Measurements from ENCODE around the gene PTPRT.

Gene PTPRT

DNA sequence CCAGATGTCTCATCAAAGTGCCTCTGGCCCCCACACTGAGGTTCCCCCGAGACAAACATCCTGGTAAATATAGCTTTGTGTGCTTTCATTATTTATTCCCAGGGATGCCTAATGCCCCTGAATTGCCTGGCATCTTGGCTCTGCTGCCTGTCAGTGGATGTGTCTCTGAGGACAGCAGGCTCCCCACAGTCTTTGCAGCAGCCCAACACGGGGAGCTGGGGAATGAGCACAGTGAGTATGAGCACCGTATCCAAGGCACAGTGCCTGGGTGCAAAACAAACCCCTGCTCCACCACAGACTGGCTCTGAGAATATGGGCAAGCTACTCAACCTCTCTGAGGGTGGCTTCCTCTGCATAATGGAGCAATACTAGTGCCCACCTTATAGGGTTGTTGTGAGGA is 165.9 kb downstream of the PTPRT start:
- DNase-seq (ENCODE audit: low read depth in 2 of 2) = no peak

DNA sequence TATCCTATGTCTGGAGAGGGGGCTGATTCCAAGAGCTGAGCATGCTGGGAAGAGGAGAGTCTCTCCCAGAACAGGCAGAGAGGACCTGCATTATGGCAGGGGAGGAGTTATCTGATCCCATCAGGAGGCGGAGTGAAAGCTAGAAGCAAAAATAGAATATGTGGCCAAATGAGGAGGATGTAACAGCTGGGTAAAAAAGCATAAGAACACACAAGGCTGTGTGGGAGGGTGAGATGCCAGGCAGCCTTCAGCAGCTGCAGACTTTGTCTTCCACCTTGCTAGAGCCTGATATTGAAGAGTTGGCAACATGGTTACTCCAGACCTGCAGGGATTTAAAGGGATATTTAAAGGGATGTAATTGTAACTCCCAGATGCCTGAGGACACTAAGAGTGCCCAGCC is 167.1 kb downstream of the PTPRT start:
- DNase-seq (ENCODE audit: low read depth in 2 of 2) = no peak

DNA sequence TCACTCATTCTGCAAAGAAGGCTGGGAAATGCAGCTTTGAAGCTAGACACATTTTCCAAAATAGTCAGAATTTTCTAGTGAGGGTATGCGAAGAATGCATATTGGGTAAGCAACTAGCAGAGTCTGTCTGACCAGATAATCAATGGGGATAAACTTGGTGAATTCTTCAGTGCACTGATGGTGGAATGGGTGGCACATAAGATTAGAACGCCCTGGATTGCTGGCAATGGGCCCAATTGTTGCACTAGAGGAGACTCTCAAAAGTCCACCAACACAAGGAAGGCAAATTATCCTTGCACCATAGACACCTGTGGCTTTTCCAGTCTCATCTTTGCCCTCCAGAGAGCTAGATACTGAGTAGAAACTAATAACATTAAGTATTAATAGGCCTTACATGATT is 167.6 kb downstream of the PTPRT start:
- DNase-seq (ENCODE audit: low read depth in 2 of 2) = no peak

DNA sequence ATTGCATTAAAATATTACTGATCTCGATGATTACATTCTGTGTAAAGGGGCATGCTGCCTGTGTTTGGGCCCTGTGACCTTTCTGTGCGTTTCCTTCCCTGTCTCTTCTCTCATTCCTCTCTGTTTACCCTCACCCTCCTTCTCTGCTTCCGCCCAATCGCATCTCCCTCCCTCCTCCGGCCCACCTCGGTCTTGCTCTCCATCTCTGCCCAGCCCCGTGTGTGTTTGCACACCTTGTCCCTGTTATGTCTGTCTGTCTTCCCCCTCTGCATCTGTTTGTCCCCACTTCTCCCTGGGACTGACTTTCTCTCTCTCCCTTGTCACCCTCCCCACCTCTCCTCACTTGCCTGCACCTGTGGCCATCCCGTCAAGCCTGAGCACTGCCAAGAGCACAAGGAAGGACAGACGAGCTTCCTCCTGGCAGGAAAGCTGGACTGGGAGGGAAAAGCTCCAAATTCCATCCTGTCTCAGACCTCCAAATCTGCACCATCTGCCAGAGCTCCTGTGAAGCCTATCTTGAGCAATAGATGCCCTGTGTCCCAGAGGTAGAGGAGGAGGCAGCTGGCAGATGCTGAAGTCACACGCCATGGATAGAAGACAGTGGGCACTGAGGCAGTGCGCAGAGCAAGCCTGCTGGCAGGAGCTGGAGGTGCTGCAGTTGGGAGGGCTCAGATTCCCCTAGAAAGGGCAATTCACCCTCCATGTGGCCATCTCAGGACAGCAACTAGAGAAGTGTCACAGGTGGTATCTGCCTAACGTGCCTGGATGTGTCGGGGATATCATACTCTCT is 172.3 kb downstream of the PTPRT start:
- no peak for DNase-seq (ENCODE audit: low read depth in 2 of 2)

DNA sequence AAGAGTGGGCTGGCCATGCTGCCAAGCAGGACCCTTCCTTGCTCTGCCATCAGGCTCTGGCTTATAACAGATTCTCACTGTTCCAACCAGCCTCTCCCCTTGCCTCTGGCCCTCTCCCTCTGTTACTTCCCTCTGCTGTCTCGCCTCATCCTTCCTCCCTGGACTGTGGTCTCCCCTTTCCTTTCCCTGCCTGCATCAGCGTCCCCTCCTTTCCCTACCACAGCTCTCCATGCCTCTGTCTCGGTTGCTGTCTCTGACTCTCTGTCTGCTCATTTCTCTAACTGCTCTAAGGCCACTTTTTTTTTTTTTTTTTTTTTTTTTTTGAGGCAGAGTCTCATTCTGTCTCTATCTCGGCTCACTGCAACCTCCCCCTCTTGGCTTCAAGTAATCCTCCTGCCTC is 173.4 kb downstream of the PTPRT start:
- DNase-seq (ENCODE audit: low read depth in 2 of 2) = no peak

DNA sequence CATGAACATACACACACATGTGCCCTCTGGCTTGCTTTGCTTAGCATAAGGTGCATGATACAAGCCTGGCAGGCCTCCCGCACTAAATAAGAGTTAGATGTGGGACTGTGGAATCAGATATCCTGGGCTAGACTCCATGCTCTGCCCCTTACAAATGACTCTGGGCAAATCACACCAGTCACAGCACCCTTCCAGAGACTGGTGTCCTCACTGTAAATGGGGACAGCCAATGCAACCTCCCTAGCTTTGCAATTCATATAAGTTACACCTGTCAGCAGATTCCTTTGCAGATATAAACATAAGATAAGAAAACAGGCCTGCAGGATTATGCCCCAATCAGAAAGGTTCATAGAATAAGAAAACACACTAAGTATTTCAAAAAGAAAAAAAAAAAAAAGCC is 174.1 kb downstream of the PTPRT start:
- no peak for DNase-seq (ENCODE audit: low read depth in 2 of 2)

DNA sequence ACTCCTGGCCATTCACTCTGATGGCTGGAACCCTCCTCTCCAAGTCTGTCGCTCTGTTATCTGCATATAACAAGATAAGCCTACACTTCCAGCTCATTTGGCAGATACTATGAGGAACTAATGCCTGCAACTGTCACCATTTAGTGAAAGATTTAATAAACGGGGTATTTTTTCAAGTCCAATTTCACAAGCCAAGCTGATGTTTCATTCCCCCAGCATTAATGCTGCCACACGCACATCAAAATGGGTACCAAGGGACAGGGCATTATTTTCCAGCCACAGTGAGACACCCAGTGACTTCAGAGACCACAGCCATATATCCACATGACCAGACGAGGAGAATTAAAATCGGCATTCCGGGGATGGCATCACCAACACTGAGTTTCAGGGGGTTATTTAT is 175.5 kb downstream of the PTPRT start:
- DNase-seq (ENCODE audit: low read depth in 2 of 2) = no peak

DNA sequence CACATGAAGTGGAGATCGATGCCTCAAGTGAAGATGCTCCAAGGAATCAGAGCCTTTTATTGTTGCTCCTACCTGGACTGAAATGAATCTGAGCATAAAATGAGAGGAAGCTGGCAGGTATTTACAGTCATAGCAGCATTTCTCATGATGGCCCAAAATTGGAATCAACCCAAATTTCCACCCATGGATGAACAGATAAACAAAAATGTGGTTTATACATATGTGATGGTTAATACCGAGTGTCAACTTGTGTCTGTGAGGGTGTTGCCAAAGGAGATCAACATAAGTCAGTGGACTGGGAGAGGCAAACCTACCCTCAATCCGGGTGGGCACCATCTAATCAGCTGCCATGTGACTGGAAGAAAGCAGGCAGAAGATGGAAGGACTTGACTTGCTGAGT is 178.2 kb downstream of the PTPRT start:
- DNase-seq (ENCODE audit: low read depth in 2 of 2) = no peak

DNA sequence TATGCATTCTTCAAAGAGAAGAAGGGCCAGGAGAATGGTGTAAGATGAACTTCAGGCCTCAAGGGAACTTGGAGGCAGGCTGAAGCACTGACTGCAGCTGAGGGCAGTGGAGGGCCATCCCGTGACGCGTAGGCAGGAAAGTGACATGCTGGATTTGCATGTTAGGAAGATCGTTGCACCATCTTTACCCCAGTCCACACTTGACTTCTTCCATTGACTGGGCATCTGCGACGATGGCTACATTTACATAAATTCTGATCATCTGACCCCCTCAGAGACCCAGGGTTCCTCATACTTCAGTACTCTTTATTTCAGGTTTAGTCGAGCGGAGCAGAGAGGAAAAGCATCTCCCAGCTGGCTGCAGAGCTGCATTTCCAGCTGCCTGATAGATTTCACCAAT is 180.2 kb downstream of the PTPRT start:
- no peak for DNase-seq (ENCODE audit: low read depth in 2 of 2)

DNA sequence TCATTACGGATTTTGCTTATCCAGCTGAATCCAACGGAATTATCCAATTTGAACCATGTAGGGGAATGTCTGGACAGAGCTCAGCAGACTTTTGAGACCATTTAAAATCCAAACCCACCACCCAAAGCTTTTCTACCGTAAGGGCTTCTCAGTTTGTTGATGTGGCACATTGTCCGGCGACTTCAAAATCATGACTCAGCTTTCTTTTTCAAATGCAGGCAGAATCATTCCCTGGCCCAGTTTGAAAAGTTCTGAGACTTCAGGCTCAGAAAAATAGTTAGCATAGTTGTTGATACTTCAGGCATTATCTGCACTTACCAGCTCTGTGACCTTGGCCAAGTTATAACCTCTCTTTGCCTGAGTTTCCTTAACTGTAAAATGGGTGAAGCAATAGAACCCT is 182.2 kb downstream of the PTPRT start:
- no peak for DNase-seq (ENCODE audit: low read depth in 2 of 2)

DNA sequence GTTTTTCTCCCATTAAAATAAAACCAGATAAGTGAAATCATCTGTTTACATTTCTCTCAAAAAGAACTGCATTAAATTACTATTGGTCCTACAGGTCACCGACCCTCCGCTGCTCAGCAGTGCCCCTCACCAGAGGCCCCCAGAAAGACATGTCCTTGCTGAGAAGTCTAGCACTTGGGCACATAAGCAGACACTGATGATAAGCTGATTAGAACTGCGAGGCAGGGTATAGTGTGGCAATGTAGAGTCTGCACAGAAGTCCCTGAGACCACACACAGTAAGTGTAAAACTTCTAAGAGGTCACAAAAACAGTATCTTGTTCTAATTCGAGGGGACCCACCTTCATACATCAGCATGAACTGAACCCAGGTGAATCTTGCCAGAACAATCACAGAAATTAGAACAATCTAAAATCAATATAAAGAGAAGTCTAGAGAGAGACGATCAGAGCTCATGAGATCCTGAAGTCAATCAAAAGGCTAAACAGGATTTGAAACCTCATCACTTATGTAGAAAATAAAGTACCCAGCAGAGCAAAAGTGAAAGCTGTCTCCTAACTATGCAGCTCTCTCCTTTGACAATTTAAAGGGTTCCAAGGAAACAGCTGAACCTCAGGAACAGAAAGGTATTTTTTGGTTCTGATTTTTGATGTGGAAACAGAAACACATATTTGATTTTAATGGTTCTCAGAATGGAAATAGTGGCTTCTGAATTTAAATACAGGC is 182.9 kb downstream of the PTPRT start:
- DNase-seq (ENCODE audit: low read depth in 2 of 2) = no peak

DNA sequence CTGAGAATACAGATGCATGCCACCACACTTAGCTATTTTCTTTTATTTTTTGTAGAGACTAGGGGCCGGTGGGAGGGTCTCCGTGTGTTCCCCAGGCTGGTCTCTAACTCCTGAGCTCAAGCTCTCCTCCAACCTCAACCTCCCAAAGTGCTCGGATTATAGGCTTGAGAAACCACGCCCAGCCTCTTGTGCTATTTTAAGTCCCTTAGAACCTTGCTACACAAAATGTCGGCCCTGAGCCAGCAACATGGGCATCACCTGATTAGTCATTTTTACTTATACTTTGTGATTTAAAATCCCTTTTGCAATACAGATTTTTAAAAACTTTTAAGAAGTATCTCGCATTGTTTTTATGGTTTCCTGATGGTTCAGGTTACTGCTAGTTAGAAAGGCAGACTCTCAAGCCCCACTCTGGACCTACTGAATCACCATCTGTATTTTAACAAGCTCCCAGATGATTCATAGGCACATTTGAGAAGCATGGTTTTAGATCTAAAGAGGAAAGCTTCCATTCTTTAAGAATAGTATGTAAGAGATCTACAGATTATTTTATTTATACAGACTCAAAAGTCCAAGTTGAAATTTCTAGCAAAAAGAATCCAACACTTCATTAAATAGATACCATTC is 186.3 kb downstream of the PTPRT start:
- no peak for DNase-seq (ENCODE audit: low read depth in 2 of 2)

DNA sequence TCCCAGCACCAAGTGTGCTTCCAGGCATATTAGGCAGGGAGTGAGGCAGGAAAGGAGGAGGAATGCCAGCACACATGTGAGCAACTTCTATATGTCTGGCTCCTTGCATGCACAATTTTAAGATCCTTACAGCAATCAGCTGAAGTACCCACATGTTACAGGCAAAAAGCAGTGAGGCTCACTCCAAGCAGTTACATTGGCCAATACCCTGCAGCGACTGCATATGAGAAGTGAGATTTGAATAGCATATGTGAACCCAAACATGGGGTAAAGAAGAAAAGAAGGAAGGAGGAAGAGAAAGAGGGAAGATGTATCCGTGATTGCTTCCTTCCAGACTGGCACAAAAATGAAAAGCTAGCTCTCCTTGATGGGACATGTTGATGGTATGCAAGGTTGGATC is 193.6 kb downstream of the PTPRT start:
- DNase-seq (ENCODE audit: low read depth in 2 of 2) = no peak

DNA sequence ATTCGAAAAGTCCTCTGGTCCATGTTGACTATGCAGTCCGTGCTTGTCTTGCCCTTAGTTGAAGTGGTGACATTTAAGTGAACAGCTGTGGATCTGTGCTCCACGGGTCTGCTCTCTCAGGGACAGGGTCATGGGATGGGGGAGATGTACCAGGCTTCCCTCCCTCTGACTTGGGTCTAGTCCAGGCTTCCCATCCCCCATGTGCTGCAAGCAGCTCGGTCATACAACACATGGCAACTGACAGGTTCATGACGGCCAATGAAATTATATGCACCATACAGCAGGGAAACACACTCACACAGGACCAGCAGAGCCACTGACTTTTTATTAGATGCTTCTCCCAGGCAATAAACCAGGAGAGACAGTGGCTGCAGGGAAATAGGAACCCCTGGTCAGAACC is 201.4 kb downstream of the PTPRT start:
- no peak for DNase-seq (ENCODE audit: low read depth in 2 of 2)

DNA sequence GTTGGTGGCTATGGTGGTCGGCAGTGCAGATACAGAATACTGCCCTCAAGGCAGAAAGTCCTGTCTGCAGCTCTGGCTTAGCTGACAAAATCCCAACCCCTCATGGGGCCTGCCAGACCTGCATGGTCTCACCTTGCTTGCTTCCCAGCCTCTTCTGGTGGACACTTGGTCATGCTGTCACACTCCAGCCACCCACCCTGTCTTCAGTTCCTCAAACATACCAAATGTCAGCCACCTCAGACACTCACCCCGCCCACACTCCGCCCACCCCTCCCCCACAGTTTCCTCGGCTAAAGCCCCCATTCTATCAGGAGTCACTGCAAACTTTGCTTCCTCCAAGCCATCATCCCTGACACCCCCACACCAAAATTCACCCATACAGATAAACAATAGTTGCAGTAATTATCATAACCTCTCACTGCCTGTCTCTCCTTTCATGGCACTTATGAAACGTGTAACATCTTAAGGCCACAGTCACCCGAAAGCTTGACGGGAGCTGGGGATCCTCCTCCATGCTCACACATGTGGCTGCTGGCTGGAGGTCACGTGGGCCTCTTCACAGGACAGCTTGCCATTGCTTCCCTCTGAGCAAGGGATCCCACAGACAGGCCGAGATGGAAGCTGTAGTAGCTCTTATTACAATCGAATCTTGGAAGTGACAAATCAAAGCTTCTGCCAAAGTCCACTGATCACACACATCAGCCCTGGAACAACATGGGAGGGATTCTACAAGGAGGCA is 202.2 kb downstream of the PTPRT start:
- DNase-seq (ENCODE audit: low read depth in 2 of 2) = no peak

DNA sequence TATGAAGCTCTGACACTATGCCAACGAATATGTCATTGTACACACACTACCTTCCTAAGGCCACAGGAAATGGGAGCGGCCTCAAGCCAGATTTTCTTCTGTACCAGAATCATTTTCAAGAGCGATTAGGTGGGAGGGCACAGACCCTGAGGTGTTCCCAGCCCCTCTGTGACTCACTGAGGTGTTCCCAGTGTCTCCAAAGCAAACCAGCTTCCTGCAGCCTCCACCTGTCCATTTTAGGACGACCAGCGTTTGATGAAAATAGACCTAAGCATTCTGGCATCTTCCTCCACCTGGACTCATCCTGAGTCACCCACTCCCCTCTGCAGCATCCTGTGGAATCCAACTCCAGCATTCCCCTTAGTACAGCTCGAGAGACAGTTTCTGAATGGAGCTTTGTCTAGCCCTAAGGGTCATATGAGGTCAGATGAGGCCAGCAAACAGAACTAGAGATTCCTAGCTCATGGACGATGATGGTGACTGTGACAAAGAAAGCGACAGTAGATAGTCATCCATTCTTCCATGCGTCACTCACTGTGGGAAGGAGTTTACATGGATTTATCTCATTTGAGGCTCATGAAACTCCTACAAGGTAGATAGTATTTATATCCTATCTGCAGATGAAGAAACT is 203.4 kb downstream of the PTPRT start:
- DNase-seq (ENCODE audit: low read depth in 2 of 2) = no peak

DNA sequence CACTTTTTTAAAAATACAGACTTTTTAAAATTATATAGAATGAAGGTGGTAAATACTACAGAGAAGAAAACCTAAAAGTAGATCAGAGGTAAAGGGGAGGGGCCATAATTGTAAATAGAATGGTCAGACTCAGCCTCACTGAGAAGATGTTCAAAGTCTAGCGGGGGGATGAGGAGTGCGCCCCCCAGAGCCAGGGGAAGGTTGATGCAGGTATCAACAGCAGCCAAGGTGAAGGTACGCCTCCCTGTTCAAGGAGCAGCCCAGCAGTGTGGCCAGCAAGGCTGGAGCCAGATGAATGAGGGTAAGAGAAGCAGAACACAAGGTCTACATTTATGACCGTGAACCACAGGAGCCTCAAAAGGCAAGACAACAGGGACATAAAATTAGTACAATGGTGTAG is 204.1 kb downstream of the PTPRT start:
- DNase-seq (ENCODE audit: low read depth in 2 of 2) = no peak

DNA sequence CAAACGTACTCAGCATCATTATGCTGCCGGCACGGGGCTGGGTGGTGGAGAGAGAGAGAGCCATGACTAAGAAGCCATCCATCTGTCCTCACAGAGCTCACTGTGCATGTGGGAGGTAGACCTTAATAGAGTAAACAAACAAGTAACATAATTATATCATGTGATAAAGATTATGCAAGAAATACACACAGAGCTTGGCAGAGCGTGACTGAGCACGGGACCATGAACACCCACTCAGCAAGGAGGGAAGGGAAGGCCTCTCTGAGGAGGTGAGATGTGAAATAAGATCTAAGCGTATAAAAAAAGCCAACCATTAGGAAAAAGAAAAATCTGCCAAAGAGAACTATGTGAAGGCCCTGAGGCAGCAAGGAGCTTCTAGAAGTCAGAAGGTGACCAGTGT is 207.5 kb downstream of the PTPRT start:
- DNase-seq (ENCODE audit: low read depth in 2 of 2) = no peak

DNA sequence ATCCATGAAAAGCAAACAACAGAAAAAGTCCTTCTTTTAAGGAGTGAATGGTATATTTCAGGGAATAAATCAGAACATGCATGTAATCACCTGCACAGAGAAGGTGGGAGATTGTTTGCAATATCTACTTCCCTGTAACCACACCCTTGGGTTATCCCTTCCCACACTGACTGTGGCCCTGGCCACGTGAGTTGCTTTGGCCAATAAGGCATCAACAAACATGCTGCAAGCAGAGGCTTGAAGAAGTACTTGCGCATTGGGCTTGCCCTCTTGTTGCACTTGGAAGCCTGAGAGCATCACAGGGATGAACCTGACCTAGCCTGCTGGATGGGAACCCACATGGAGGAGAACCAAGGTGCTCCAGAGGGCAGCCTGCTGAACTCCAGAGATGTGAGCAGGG is 208.5 kb downstream of the PTPRT start:
- DNase-seq (ENCODE audit: low read depth in 2 of 2) = no peak

DNA sequence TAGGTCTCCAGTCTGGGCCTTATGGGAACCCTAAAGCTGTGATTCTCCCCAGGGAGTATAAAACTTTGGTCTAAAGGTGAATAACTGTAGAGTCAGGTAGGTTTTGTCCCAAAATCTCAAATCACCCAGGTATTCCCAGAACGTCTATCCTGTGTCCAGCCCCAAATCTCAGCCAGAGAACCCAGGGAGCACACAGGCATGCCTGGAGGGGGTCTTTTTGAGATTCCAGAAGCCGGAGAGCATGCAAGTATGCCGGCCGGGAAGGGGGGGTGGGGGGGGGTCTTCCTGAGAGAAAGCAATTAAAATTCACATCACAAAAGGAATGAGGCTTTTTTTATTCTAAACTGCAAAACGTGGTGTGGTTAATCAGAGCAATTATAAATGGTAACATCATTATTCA is 210.0 kb downstream of the PTPRT start:
- DNase-seq (ENCODE audit: low read depth in 2 of 2) = no peak

DNA sequence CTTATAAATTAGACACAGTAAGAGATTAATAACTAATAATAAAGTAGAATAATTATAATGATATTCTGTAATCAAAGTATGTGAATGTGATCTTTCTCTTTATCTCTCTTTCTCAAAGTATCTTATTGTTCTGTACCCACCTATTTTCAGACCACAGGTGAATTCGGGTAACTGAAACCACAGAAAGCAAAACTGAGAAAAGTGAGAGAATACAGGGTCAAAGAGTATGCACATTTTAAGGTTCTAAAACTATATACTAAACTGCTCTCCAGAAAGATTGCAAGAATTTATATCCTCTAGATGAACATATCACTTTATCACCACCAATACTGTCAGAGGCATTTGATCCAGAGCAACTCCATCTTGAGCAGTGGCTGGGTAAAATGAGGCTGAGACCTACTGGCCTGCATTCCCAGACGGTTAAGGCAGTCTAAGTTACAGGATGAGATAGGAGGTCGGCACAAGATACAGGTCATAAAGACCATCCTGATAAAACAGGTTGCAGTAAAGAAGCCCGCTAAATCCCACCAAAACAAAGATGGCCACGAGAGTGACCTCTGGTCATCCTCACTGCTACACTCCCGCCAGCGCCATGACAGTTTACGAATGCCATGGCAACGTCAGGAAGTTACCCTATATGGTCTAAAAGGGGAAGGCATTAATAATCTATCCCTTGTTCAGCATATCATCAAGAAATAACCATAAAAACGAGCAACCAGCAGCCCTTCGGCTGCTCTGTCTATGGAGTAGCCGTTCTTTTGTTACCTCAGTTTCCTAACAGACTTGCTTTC is 211.3 kb downstream of the PTPRT start:
- no peak for DNase-seq (ENCODE audit: low read depth in 2 of 2)
